Lower leg skin (tissue), 4 donors: ENCODE measurements around the gene SELENON. TPM values are rescaled to one million over a fixed set of nuclear protein-coding genes. Genes with fewer than 3 reads are reported as not detected.

Experiments
- DNase-seq, 2 donors: peaks; one replicate each; pipeline ENCODE4 v3.0.0-alpha.2; 2019; ENCODE audit warnings: low spot score in 2 of 2
- H3K4me3 ChIP-seq: fragments of 200-600 bp; sonication (generic); 2 replicates; pipeline ENCODE4 v1.5.1; 2017; ENCODE audit warnings: mild to moderate bottlenecking, low read depth; ENCODE audit not compliant: poor library complexity, severe bottlenecking
- POLR2A ChIP-seq, 2 donors: fragments of 450-650 bp; IDR thresholded peaks; one replicate each; pipeline ENCODE4 v1.6.1; 2016 to 2017; ENCODE audit warnings: antibody characterized with exemption in 2 of 2, mild to moderate bottlenecking in 1 of 2, moderate library complexity in 1 of 2
- WGBS, 2 donors: methylation state at CpG; one replicate each; pipeline ENCODE4 v1.1.5; 2018; 5-methylcytosine and 5-hydroxymethylcytosine counted together
- intact Hi-C: fragments of 100-400 bp; cut with DNase I; formaldehyde crosslinking; loops from one replicate; pipeline ENCODE4 v1.15.0; 2023; ENCODE audit warnings: low total_unique reads
- total RNA-seq, 4 donors: library from RNA; depleted of rRNA; stranded (reverse); fragments of >200 nt; gene quantifications; one replicate each; pipeline ENCODE4 v1.1.0, GENCODE V29; 2016
- TF ChIP-seq, protein P1 (sequence below), 3 donors: fragments of 450-650 bp; IDR thresholded peaks; one replicate each; pipeline ENCODE4 v1.5.1; 2016; ENCODE audit warnings: antibody characterized with exemption in 3 of 3, mild to moderate bottlenecking in 3 of 3, moderate library complexity in 2 of 3

The SELENON gene
- total RNA-seq, 4 donors from 2014 or later, result 14.9 to 24.5 (median 17.6) TPM

DNA sequence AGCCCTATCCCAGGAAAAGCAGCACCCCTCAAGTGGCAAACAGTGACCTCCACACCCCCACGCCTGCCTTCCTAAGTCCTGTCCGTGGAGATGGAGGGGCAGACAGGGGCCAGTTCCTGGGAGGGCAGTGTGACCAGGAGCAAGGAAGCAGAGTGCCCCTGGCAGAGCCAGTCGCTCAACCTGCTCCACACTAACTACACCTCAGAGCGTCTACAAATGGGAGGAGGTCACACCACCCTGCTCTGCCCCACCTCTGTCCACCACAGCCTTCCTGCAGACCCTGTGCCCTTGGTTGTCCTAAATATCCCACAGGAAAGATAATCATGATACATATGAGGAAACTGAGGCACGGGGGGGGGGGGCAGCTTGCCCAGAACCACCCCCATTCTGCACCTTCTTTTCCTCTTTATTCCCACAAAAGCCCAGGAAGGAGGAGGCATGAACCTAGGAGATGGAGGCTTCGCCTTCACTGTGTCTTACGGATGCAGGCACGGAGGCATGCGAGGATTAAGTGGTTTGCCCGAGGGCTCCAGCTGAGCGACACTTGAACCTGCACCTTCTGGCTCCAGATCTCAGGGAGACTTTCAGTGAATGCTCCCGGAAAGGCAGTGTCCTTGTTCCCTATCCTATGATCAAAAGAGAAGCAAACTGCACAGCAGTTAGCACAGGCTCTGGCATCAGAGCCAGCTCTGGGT lies 42.7 kb upstream of the SELENON start:
- no peak for DNase-seq
- no peak for TF ChIP-seq POLR2A (IDR thresholded peaks at IDR 0.05)
- TF ChIP-seq, protein P1, sequence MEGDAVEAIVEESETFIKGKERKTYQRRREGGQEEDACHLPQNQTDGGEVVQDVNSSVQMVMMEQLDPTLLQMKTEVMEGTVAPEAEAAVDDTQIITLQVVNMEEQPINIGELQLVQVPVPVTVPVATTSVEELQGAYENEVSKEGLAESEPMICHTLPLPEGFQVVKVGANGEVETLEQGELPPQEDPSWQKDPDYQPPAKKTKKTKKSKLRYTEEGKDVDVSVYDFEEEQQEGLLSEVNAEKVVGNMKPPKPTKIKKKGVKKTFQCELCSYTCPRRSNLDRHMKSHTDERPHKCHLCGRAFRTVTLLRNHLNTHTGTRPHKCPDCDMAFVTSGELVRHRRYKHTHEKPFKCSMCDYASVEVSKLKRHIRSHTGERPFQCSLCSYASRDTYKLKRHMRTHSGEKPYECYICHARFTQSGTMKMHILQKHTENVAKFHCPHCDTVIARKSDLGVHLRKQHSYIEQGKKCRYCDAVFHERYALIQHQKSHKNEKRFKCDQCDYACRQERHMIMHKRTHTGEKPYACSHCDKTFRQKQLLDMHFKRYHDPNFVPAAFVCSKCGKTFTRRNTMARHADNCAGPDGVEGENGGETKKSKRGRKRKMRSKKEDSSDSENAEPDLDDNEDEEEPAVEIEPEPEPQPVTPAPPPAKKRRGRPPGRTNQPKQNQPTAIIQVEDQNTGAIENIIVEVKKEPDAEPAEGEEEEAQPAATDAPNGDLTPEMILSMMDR (IDR thresholded peaks at IDR 0.05), result no peak
- intact Hi-C loops, result loop anchor here (10.0 kb wide), 1 partner anchor 58 kb away; the partner anchor contains the start of gene MTFR1L
- 78 to 92% methylated on average over 12 of the region's 12 CpGs for WGBS, 2 donors
- H3K4me3 ChIP-seq, result no peak overlapping the region

DNA sequence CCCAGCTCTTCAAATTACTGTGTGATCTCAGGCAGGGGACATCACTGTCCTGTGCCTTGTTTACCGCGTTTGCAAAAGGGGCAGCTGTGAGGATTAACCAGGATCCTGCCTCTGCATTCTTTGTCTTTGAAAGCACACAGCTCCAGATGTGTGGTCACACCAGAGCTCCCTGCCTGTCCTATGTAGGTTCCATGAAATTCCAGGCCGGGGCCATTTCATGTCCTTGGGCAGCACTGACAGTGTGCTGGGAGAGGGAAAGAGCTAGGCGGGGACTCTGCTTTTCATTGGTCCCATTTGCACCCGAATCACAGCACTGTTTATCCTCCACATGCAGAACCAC lies 42.2 kb upstream of the SELENON start:
- DNase-seq, result no peak
- intact Hi-C loops, result loop anchor here (10.0 kb wide), 1 partner anchor 57 kb away; the partner anchor contains the start of gene MTFR1L
- 84 to 90% methylated on average over 5 of the region's 5 CpGs for WGBS, 2 donors
- H3K4me3 ChIP-seq, result no peak overlapping the region
- TF ChIP-seq POLR2A (IDR thresholded peaks at IDR 0.05), result no peak
- TF ChIP-seq, protein P1 (IDR thresholded peaks at IDR 0.05), result no peak

DNA sequence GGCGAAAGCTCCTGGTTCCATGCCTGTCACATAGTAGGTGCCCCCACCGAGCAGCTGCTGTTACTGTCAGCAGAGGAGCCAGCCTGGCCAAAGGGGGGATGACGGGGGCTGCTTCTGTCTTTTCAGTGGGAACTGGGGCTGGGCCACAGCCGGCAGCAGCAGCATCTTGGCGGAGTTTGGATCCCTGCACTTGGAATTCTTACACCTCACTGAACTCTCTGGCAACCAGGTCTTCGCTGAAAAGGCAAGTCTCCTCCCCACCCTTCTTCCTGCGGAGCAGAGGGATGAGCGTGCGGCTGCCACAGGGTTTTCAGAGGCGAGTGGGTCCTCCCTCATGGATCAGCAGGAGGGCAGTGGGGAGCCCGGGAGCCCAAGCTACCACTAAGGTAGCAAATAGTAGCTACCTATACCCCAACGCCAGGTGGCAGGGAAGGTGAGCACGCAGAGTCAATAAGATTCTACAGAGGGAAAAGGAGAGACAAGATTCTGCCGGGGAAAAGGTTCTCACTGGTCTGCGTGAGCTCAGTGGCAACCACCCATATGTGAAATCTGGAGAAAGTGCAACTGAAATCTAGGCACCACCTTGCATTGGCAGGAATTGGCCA lies 41.4 kb upstream of the SELENON start:
- no peak overlapping the region for H3K4me3 ChIP-seq
- TF ChIP-seq, protein P1 (IDR thresholded peaks at IDR 0.05), result no peak
- TF ChIP-seq POLR2A (IDR thresholded peaks at IDR 0.05), result no peak
- WGBS, 2 donors, result 62 to 72% methylated on average over 11 to 15 of the region's 15 CpGs
- DNase-seq, result no peak
- intact Hi-C loops, result loop anchor here (10.0 kb wide), 1 partner anchor 56 kb away; the partner anchor contains the start of gene MTFR1L

DNA sequence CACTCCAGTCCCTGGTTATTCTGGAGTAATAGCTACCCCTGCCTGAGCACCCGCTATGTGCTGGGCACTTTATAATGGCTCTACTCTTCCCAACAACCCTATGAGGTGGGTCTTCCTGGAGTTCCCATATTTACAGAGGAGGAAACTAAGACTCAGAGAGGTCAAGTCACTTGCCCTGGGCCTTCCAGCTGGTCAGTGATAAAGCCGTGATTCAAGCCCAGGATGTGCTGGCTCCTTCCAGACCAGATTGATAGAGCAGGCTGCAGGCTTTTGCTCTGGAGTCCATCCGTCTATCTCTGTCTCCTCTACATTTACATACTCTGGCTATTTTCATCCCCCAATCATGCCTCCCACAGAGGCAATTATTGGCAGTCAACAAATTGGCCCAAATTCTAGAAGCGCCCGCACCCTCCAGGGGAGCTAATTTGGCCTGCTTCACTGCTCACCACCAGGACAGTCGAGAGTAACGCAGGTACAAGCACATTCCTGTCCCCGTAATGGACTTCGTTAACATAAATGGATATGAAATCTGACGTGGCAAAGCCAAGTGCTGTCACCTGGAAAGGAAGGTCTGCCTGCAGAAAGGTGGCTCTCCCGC lies 39.8 kb upstream of the SELENON start:
- 58 to 73% methylated on average over 11 of the region's 11 CpGs for WGBS, 2 donors
- intact Hi-C loops, result no loop called here
- no peak for TF ChIP-seq POLR2A (IDR thresholded peaks at IDR 0.05)
- DNase-seq, result no peak
- H3K4me3 ChIP-seq, result no peak overlapping the region

DNA sequence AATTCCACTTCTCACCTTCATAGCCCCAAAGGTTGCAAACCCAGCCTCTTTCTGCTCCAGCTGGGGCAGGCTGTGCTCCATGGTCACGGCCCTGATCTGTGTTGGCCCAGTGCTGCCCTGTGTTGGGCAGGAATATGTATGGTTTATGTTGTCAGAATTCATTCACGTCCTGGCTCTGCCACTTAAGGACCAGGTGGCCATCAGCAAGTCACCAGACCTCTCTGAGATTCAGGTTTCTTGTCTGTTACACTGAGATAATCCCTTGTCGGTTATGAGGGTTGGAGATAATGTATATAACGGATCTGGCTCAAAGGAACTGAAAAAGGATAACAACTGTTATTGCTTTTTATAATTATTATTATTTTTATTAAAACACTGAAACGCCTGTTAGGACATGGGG lies 39.1 kb upstream of the SELENON start:
- no peak for TF ChIP-seq POLR2A (IDR thresholded peaks at IDR 0.05)
- TF ChIP-seq, protein P1 (IDR thresholded peaks at IDR 0.05), result no peak
- intact Hi-C loops, result no loop called here
- 72 to 84% methylated on average over 5 of the region's 5 CpGs for WGBS, 2 donors

DNA sequence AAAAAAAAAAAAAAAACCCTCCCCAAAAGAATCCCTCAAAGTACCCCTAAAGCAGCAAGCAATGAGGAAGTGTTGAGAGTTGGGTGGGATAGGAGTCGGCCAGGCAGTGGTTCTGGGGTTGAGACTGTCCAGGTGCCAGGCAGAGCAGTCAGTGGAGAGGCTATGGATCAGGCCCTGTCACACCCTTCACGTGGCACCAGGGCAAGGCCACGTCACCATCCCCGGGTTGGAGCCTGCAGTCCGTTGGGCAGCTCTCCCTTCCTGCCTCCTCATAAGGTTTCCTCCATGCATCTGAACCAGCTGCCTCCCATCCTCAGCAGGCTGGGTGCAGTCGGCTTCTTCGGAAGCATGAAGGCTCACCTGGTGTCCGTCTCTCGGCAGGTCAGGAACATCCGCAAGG lies 36.5 kb upstream of the SELENON start:
- WGBS, 2 donors, result 78 to 90% methylated on average over 9 to 10 of the region's 10 CpGs
- H3K4me3 ChIP-seq, result no peak overlapping the region
- TF ChIP-seq POLR2A (IDR thresholded peaks at IDR 0.05), result no peak
- TF ChIP-seq, protein P1 (IDR thresholded peaks at IDR 0.05), result no peak
- no peak for DNase-seq
- intact Hi-C loops, result no loop called here

More for the DNA sequence above, 39.1 kb upstream of the SELENON start:
- H3K4me3 ChIP-seq, result no peak overlapping the region
- no peak for DNase-seq
